WERI-Rb-1 (cell line): ENCODE results near the gene PRC1.
"Not testable (repeated sequence)": the region's sequence is repeated elsewhere in the genome, so short reads cannot be mapped to it uniquely, and the experiment has no call there.

Source experiments
- DNase-seq: peaks from one replicate; pipeline ENCODE4 v3.0.0-alpha.2; 2020
- H3K27ac ChIP-seq: fragments of 250-450 bp; sonication (Bioruptor Pico); 2 replicates; pipeline ENCODE4 v1.5.1; 2020; ENCODE audit warnings: mild to moderate bottlenecking, moderate library complexity
- H3K27me3 ChIP-seq: fragments of 250-450 bp; sonication (Bioruptor Pico); 2 replicates; pipeline ENCODE4 v1.5.1; 2021; ENCODE audit warnings: mild to moderate bottlenecking, low read depth, moderate library complexity; ENCODE audit not compliant: insufficient read depth, severe bottlenecking
- H3K36me3 ChIP-seq: fragments of 250-450 bp; sonication (Bioruptor Pico); 2 replicates; pipeline ENCODE4 v1.5.1; 2020; ENCODE audit warnings: mild to moderate bottlenecking, moderate library complexity
- H3K4me3 ChIP-seq: 2 replicates; pipeline ENCODE4 v1.5.1; 2011; ENCODE audit warnings: low read depth, mild to moderate bottlenecking, control low read depth, low read length
- H3K9me3 ChIP-seq: fragments of 250-450 bp; sonication (Bioruptor Pico); 2 replicates; pipeline ENCODE4 v1.5.1; 2021; ENCODE audit warnings: mild to moderate bottlenecking, moderate library complexity; ENCODE audit not compliant: severe bottlenecking
- CTCF ChIP-seq: IDR thresholded peaks from 2 replicates; pipeline ENCODE4 v1.5.1; 2011; ENCODE audit warnings: low read depth, mild to moderate bottlenecking, control low read depth, inconsistent platforms, low read length

Gene PRC1

GRCh38 chr15:90930861-90931574 is 63.3 kb downstream of the PRC1 start:
- Histone ChIP-seq H3K4me3 (no peak overlapping the region), H3K9me3 (no peaks in the 10 kb centered on the region), H3K36me3 (no peaks in the 10 kb centered on the region), H3K27ac (no peak overlapping the region), H3K27me3 (no peaks in the 10 kb centered on the region)
- no peak for TF ChIP-seq CTCF
- no peak for DNase-seq

- no peak for TF ChIP-seq CTCF
- DNase-seq = no peak
- no peaks in the 10 kb centered on the region for H3K9me3 ChIP-seq
Measured at GRCh38 chr15:90929246-90930019, 64.9 kb downstream of the PRC1 start.

GRCh38 chr15:90928106-90928505 is 66.2 kb downstream of the PRC1 start:
- not testable (repeated sequence) for H3K9me3 ChIP-seq, H3K27me3 ChIP-seq, H3K4me3 ChIP-seq, DNase-seq, H3K36me3 ChIP-seq, H3K27ac ChIP-seq

More at GRCh38 chr15:90929246-90930019, 64.9 kb downstream of the PRC1 start:
- no peak overlapping the region for H3K4me3 ChIP-seq
- no peaks in the 10 kb centered on the region for H3K36me3 ChIP-seq
- no peak overlapping the region for H3K27ac ChIP-seq
- no peaks in the 10 kb centered on the region for H3K27me3 ChIP-seq

- H3K9me3 ChIP-seq, H3K27me3 ChIP-seq, H3K36me3 ChIP-seq, H3K27ac ChIP-seq, DNase-seq, H3K4me3 ChIP-seq: not testable (repeated sequence)
Measured at GRCh38 chr15:90926766-90927165, 67.6 kb downstream of the PRC1 start.

GRCh38 chr15:90924375-90924774 is 70.0 kb downstream of the PRC1 start:
- H3K27ac ChIP-seq = no peak overlapping the region
- no peaks in the 10 kb centered on the region for H3K27me3 ChIP-seq
- no peaks in the 10 kb centered on the region for H3K36me3 ChIP-seq
- no peak overlapping the region for H3K4me3 ChIP-seq
- TF ChIP-seq CTCF = no peak
- no peaks in the 10 kb centered on the region for H3K9me3 ChIP-seq
- DNase-seq = no peak

GRCh38 chr15:90922712-90923322 is 71.5 kb downstream of the PRC1 start:
- DNase-seq, H3K27me3 ChIP-seq, H3K27ac ChIP-seq, H3K9me3 ChIP-seq, H3K36me3 ChIP-seq, H3K4me3 ChIP-seq: not testable (repeated sequence)

- Histone ChIP-seq H3K4me3 (no peak overlapping the region), H3K9me3 (no peaks in the 10 kb centered on the region), H3K27ac (no peak overlapping the region), H3K36me3 (no peaks in the 10 kb centered on the region; the same call in 1 of the 2 replicates), H3K27me3 (no peaks in the 10 kb centered on the region)
- no peak for TF ChIP-seq CTCF
- DNase-seq = no peak
Measured at GRCh38 chr15:90921887-90922286, 72.4 kb downstream of the PRC1 start.
